HG03108 (cell line): ENCODE results near the gene C15orf39.

Experiments
- ATAC-seq: cut with Tn5 transposase; IDR thresholded peaks from one replicate; pipeline ENCODE4 v1.9.1; 2021; ENCODE audit warnings: moderate library complexity; ENCODE audit not compliant: unreplicated experiment

Gene C15orf39

DNA sequence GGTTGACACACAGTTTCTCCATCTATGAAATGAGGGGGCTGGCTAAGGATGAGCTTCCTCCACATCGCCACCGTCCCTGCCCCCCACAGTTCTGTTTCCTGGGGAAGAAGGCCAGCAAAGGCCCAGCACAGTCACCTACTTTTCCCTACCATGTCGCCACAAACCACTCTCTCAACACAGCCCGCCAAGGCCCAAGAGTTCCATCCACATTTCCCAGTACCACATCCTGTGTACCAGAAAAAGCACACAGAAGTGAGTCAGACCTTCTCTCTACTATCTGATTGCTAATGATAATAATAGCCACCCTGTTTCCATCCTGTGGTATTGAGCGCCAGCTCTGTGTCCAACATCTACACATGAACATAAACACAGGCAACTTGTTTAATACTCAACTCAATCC lies 30.3 kb upstream of the C15orf39 start:
- ATAC-seq, result no peak

DNA sequence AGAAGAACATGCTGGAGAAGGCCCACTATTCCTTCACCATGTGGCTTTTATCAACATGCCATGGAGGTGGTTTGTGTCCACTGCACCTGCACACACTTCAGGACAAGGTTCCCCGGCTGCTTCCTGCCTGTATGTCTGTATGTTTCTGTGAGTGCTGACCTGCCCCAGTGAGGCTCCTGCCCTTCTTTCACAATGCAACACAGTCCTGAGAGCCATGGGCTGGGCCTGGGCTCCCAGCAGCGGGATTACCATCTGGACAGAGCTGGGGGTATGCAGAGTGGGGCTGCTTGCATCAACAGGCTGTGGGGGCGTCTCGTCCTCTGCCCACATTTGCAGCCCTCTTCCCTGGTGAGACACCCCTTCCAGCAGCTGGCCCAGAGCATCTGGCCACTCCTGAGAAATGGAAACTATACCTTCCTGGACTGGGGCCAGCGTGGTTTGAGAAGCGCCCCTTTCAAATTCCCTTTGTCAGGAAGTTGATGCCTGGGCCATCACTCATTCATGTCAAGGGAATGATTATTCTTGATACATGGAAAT lies 29.3 kb upstream of the C15orf39 start:
- ATAC-seq, result no peak

DNA sequence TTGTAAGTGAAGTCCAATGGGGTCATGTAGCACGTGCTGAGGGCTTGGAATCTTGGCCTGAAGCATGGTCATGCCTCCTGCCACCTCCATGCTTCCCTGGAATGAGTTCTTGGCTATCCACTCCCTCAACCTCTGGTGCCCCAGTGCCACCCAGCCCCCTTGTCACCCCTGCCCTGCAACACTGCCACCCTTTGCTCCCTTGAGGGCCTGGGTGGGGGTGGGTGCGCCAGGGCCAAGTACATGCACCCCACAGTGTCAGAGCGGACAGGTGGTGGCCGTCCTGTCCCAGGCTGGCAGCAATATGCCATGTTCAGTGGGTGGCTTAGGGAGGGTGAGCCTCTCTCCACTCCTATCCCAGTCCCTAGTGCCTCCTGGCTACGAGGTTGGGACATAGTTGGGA lies 27.6 kb upstream of the C15orf39 start:
- ATAC-seq, result no peak

DNA sequence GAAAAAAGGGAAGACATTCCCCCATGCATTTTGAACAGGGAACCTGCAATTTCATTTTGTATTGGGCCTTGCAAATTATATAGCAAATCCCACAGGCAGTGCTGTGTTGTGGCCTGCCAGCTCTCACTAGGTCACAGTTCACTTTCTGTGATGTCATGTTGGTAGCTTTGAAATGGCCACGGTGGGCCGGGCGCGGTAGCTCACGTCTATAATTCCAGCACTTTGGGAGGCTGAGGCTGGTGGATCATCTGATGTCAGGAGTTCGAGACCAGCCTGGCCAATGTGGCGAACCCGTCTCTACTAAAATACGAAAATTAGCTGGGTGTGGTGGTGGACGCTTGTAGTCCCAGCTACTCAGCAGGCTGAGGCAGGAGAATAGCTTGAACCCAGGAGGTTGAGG lies 27.0 kb upstream of the C15orf39 start:
- no peak for ATAC-seq

DNA sequence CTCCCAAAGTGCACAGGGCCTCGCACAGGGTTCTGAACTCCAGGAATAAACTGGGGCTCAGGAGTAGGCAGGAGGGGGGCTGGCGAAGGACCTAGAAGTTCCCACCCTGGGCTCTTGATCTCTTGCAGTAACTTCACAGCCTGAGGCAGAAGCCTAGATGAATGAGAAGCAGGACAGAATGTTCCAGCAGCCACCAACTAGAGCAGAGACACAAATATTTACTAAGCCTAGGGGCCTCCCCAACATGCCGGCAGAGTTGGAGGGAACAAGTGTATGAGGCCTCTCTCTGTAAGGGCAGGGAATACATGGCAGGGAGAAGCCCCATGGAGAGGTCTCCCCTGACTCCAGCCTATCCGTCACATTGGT lies 25.3 kb upstream of the C15orf39 start:
- ATAC-seq, result no peak

DNA sequence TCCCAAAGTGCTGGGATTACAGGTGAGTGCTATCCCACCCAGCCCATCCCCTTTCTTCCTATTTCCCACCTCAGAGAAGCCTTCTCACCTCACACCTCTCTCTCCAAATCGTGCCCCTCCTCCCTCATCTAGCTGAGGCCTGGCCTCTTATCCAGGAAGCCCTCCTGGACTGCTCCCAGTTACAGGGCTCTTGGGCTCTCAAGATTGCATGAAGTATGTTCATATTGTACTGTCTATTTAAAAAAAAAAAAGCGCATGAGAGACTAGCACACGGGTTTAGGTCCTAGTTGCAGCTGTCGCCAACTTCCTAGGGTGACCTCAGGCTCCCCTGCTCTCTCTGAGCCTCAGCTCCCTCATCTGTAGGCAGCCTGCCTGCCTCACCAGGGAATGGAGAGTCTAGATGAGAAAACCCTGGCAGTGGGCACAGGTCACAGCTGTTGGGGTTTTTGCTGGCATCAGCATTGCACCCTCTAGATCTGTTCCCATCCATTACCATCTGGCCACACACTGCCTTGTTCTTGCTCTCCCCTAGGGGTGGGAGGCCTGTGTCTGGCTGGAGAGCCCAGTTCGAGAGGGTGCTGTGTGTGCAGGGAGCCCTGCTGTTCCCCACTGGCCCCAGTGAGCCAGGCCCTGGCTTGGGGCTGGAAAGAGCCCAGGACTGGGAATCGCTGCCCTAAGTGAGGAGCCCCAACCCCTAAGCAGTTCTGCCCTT lies 24.2 kb upstream of the C15orf39 start:
- no peak for ATAC-seq

DNA sequence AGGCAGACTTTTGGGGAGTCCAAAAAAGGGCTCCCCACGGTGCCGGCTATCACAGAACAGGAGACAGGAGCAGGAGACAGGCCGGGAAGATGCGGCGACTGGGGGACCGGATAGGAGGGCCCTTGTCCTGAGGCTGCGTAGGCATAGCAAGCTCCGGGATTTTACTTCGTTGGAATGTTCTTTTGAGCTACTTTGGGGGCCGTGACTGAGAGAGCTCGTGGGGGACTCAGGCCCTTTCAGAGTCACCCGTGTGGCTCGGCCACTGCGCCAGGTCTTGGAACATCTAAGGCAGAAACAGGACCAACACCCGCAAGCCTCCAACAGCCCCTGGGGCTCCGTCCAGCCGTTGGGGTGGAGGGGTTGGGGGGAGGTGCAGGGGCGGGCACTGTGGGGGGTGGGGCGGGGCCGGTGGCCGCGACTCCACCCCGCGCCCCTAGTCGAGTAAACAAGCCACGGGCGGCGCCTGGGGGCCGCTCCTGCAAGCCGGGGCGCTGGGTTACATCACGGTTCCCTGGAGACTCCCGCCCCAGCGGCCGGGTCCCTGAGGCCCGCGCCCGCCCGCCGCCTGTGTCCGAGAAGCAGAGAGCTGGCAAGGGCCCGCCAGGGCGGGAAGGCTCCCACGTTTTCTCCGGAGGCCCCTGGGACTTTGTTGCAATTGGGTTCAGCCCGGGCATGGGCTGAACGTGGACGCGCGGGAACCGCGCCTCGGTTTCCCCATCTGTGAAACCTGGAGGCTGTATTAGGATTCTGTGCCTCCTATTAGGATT lies 23.3 kb upstream of the C15orf39 start:
- no peak for ATAC-seq

DNA sequence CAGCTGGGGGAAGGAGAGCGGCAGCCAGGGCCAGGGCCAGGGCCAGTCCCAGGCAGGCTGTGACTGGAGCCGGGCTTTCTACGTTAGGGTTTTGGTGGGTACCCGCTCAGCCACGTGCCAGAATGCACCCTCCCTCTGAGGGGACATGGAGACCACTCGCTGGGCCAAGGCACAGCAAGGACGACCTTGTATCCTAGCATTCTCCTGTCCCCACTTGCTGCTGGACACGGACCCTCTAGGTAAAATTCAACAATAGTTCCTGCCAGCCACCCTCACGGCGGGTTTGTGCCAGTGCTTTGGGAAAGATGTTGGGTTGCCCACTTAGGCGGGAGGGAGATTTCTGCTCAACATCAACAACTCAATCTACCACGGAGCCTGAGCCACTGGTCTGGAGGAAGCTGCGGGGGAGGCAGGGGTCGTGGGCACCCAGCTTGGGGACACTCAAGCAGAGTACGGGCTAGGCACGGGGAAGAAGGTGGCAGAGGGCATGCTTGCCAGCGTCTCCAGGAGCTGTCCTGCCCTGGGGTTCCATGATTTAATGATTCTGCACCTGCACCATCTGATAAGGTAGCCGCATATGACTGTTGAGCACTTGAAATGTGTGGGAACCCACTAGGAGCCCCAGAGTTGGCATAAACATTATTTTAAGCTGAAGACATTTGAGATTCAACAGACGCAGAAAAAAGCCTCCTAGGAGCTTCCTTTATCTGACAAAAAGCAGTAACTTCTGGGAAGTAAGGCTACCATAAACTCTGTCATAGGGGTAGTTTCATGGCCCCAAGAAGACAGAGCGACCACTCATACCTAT lies 22.5 kb upstream of the C15orf39 start:
- no peak for ATAC-seq

DNA sequence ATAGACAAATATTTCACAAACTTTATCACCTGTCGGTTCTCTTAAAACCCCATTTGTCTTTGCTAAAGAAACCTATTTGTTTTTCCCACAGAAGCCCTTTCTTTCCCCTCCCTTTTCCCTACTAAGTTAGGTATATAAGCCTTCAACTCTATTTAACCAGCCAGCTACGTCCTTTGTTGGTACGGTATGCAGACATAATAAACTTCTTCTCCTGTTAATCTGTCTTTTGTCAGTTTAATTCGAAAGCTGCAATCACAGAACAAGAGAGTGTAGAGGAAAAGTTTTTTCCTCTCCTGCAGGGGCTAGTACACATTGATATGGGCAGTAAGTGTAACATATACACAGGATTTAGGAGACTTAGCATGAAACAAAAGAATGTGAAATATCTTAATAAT lies 21.9 kb upstream of the C15orf39 start:
- no peak for ATAC-seq

DNA sequence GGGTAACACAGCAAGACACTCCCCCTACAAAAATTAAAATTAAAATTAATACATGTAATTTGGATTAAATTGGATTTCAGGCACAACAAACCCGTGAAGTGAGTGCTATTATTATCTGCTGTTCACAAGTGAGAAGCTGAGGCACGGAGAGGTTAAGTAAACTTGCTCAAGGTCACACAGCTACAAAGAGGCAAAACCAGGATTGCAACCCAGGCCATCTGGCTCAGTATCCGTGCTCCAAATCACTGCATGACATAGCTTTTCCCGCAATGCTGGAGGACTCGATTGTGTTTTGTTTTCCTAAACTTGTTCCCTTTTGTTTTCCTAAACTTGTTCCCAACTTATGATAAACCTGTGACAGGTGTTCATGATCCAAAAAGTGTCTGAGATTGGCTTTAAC lies 19.9 kb upstream of the C15orf39 start:
- ATAC-seq, result no peak

DNA sequence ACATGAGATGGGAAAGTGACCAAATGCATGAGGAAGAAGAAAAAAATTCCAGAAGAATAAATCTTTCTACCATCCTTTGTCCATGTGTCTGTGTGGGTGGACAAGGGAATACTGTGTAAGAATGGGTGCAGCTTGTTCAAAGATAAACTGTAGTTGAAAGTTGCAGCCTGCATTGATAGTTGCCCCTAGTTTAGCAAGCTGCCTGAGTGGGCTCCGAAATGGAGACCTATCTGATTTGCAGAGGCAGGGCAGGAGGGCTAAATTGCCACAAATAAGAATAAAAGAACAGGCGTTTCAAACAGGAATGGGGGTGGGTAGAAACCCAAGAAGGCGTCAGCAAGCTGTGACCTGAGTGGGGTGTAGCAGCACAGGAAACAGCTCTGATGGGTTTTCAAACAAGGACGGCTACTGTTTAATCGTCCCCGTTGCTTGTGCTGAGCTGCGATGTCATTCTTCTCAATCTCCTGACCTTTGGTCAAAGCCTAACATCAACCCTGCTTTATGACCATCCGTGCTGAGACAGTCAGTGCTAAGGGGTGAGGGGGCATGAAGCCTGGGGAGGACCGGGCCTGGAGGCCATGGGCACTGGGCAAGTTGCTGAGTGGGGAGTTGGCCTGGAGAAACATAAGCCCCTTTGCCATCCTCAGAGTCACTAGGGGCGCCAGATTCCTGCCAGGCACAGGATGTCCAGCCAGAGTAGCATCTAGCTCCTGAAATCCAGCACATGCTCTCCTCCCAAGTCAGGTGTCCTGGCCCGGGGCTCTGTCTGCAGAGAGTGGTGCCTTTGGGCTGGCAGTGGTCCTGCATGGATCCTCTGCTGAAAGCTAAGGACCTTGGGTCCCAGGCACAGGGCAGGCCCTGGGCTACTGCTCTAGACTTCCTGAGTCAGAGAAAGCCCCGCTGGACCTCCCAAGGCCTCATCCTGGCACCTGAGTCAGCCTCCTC lies 19.2 kb upstream of the C15orf39 start:
- ATAC-seq, result no peak

DNA sequence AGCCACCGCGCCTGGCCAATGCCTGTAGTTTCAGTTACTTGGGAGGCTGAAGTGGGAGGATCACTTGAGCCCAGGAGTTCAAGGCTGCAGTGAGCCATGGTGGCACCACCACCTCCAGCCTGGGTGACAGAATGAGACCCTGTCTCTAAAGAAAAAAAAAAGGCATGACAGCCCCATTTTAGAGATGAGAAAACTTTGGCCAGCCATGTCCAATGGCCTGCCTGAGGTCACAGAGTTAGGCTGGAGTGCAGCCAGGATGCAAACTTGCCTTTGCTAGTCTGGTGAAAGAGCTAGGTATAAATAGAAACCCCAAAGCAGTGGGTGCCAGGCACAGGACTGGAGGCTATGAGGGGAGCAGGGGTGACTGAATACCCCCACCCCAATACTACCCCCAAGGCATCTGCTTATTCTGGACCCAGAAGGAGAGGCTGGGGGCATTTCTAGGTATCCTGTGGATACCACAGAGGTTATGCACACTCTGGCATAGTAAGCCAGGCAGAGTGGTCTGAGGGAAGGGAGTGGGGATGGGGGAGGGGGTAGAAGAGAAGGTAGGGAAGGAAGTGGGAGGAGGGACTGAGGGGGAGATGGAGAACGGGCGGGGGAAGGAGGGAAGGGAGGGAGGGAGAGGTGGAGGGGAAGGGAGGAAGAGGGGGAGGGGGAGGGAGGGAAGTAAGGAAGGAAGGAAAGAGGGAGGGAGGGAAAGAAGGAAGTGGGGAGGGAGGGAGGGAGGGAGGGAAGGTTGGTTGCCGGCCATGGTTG lies 16.2 kb upstream of the C15orf39 start:
- ATAC-seq, result no peak

DNA sequence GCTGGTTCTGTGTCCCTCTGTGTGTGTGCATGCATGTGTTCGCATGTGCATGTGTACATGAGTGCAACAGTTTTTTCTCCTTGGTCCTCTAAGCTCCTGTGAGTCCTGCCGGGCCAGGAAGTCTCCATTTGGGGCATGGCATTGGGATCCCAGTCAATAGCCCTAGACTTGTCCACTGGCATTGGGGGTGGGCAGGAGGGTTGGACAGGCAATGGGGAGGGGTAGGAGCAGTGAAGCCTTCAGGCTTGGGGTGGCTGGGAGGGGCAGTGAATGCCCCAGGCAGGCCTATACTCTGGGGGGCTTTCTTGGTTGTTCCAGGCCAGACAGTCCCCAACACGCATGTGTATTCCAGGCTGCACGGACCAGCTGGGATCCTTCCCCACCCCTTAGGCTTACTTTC lies 15.6 kb upstream of the C15orf39 start:
- no peak for ATAC-seq

DNA sequence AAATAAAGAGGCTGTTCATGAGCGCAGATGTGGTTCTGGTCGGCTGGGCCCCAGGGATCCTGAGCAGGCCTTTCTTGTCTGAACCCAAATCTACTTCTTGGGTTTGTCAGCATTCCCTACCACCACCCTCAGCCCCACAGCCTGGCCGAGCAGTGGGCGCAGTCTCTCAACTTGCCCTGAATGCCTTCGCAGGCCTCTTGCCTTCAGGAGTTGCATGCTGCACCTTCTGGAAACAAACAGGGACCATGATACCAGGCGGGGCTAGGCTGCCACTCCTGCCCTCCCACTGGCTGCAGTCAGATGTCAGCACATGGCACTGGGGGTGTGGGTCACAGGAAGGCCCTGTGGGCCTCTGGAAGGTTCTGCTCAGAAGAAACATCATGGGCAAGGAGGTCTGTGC lies 13.2 kb upstream of the C15orf39 start:
- ATAC-seq, result no peak

DNA sequence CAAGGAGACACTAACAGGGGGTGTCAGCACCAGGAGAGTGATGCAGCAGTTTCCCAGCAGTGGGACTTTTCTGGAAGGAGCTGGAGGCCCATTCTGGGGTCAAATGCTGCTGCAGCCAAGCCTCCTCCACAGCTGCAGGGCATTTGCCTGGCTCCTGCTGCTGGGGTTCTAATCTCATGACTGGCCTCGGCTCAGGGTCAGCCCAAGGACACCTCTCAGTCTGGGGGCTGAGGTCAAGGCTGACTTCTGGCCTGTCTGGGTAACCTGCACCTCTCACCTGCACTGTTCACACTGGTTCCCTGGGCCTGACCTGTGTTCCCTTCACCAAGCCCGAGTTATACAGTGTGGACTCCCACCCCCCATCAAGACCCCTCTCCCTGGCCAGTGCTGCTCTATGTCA lies 10.4 kb upstream of the C15orf39 start:
- no peak for ATAC-seq

DNA sequence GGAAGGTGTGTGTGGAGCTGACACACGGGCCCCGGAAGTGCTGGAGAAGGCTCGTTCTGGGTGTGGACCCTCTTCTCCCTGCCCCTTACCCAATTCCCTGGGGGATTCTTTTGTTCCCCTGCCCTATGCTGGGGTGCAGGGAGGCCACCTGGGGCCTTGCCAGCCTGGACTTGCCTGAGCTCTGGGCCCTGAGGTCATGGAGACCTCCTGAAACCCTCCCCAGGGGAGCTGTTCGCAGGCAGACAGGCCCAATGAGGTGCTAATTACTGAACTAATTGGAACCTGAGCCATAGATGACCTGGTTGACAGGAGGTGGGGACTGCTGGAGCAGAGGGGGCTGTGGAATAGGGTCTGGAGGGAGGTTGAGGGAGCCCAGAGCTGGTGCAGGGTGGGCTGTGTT lies 9.4 kb upstream of the C15orf39 start:
- ATAC-seq, result no peak

DNA sequence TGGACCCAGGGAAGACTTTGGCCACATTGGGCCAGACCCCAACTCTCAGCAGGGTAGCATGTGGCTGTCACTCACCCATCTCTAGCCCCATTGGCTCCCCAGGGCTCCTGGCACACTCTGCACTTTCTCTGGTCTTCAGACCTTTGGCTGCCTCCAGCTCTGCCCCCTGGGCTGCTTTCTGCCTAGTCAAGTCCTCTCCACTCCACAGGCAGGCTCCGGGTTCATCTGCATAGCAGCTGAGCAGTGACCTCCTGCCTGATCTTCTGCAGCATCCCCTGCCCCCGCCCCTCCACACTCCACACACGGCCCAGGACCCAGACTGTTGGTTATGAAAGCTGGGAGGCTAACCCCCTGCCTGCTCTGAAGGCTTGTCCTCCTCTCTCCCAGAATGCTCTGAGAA lies 8.4 kb upstream of the C15orf39 start:
- no peak for ATAC-seq

DNA sequence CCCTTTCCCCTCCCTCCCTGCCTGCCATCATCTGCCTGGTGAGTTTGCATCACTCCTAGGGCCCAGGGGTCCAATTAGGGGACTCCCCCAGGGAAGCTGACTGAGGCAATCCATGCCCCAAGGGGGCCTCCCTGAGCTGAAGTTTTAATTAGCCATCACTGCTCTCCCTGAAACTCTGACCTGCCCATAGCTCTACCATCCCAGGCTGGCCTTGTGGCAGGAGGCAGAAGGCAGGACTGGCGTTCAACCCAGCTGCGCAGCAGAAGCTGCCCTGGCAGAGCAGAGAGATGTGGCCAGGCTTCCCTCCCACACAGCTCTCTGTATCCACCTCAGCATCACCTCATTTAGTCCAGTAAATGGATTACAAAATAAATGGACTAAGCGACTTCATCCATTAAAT lies 7.7 kb upstream of the C15orf39 start:
- no peak for ATAC-seq

DNA sequence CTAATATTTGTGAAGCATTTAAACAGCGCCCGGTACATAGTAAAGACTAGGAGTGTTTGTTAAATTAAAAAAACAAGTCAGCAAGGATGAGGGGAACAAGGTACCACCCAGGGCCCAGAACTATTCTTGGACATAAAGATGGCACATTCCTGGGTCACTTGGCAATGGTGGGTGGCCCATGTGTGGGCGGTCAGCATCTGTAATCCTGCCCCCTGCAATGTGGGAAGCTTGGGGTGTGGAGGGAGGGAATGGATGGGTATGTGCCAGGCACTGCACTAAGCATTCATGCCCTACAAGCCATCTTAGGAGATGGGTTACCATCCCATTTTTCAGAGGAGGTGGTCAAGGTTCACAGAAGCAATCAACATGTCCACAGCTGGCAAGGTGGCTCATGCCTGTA lies 7.3 kb upstream of the C15orf39 start:
- ATAC-seq, result no peak
